Neuronal stem cell (in vitro differentiated cells): ENCODE measurements around the gene PCSK2.

Experiments
- DNase-seq: peaks from one replicate; pipeline ENCODE4 v3.0.0-alpha.2; 2013; ENCODE audit warnings: low spot score
- H2AFZ ChIP-seq: one replicate; pipeline ENCODE4 v1.6.1; 2013; ENCODE audit warnings: mild to moderate bottlenecking, low read length, inconsistent platforms
- H2AK5ac ChIP-seq: 2 replicates; pipeline ENCODE4 v1.6.1; 2013; ENCODE audit warnings: low read depth, mild to moderate bottlenecking, inconsistent platforms, low read length, moderate library complexity, mixed read lengths
- H2BK120ac ChIP-seq: 2 replicates; pipeline ENCODE4 v1.6.1; 2013; ENCODE audit warnings: low read depth, mild to moderate bottlenecking, inconsistent platforms, low read length, moderate library complexity, mixed read lengths
- H2BK12ac ChIP-seq: one replicate; pipeline ENCODE4 v1.6.1; 2013; ENCODE audit warnings: low read length, inconsistent platforms
- H2BK15ac ChIP-seq: 2 replicates; pipeline ENCODE4 v1.6.1; 2013; ENCODE audit warnings: mild to moderate bottlenecking, low read length, inconsistent platforms, mixed read lengths
- H2BK5ac ChIP-seq: one replicate; pipeline ENCODE4 v1.6.1; 2013; ENCODE audit warnings: inconsistent platforms, mild to moderate bottlenecking, low read length, moderate library complexity
- H3K14ac ChIP-seq: one replicate; pipeline ENCODE4 v1.6.1; 2013; ENCODE audit warnings: low read length, inconsistent platforms
- H3K18ac ChIP-seq: 2 replicates; pipeline ENCODE4 v1.6.1; 2013; ENCODE audit warnings: low read length, inconsistent platforms
- H3K23ac ChIP-seq: 2 replicates; pipeline ENCODE4 v1.6.1; 2013; ENCODE audit warnings: low read depth, mild to moderate bottlenecking, mixed read lengths, low read length, inconsistent platforms; ENCODE audit not compliant: poor library complexity
- H3K27ac ChIP-seq: replicated peaks from 3 replicates; pipeline ENCODE4 v1.5.1; 2013; ENCODE audit warnings: low read length, inconsistent platforms
- H3K27me3 ChIP-seq, 3 experiments: 2 replicates each; pipeline ENCODE4 v1.6.1; 2013; ENCODE audit warnings: low read length in 3 of 3, mild to moderate bottlenecking in 2 of 3, inconsistent platforms in 1 of 3, low read depth in 1 of 3, mixed read lengths in 1 of 3, moderate library complexity in 1 of 3; ENCODE audit not compliant: control insufficient read depth in 3 of 3, insufficient read depth in 3 of 3
- H3K36me3 ChIP-seq, 2 donors: replicated peaks in 1 of 2; 2 replicates each; pipeline ENCODE4 v1.6.1; 2013; ENCODE audit warnings: low read length in 2 of 2; ENCODE audit not compliant: control insufficient read depth in 2 of 2, insufficient read depth in 2 of 2
- H3K4ac ChIP-seq: 2 replicates; pipeline ENCODE4 v1.6.1; 2013; ENCODE audit warnings: inconsistent platforms, mild to moderate bottlenecking, low read length, moderate library complexity
- H3K4me1 ChIP-seq, 2 donors: 1 replicate in 1 of 2; 2 replicates in 1 of 2; pipeline ENCODE4 v1.6.1; 2013; ENCODE audit warnings: low read length in 2 of 2, low read depth in 1 of 2; ENCODE audit not compliant: control insufficient read depth in 2 of 2, insufficient read depth in 1 of 2
- H3K4me2 ChIP-seq: one replicate; pipeline ENCODE4 v1.6.1; 2013; ENCODE audit warnings: mild to moderate bottlenecking, low read length, inconsistent platforms; ENCODE audit not compliant: insufficient read depth, poor library complexity, severe bottlenecking
- H3K4me3 ChIP-seq, 2 donors: 2 replicates each; pipeline ENCODE4 v1.5.1; 2013; ENCODE audit warnings: low read length in 2 of 2, mild to moderate bottlenecking in 2 of 2, inconsistent platforms in 1 of 2, moderate library complexity in 1 of 2
- H3K79me1 ChIP-seq: one replicate; pipeline ENCODE4 v1.6.1; 2013; ENCODE audit warnings: low read depth, mild to moderate bottlenecking, inconsistent platforms, low read length, moderate library complexity
- H3K9ac ChIP-seq: one replicate; pipeline ENCODE4 v1.6.1; 2013; ENCODE audit warnings: mild to moderate bottlenecking, low read depth, low read length, inconsistent platforms; ENCODE audit not compliant: poor library complexity
- H3K9me3 ChIP-seq, 2 donors: replicated peaks in 1 of 2; 2 replicates each; pipeline versions ENCODE3 to v1.6.1; 2013; ENCODE audit warnings: low read length in 2 of 2, mild to moderate bottlenecking in 2 of 2, inconsistent platforms in 1 of 2, low read depth in 1 of 2, mixed read lengths in 1 of 2, moderate library complexity in 1 of 2; ENCODE audit not compliant: control insufficient read depth in 2 of 2, insufficient read depth in 1 of 2
- H4K8ac ChIP-seq: one replicate; pipeline ENCODE4 v1.6.1; 2013; ENCODE audit warnings: low read depth, mild to moderate bottlenecking, inconsistent platforms, low read length, moderate library complexity
- H4K91ac ChIP-seq: one replicate; pipeline ENCODE4 v1.6.1; 2013; ENCODE audit warnings: low read length, low read depth, mild to moderate bottlenecking, inconsistent platforms; ENCODE audit not compliant: poor library complexity
- WGBS, 2 donors: extraction: QIAGEN DNeasy Blood & Tissue Kit; methylation state at CpG; one replicate each; pipeline ENCODE4 v1.1.7; 2013; ENCODE audit warnings: missing lambda C conversion rate in 2 of 2, mixed read lengths in 1 of 2; ENCODE audit not compliant: insufficient read length in 2 of 2, insufficient replicate concordance in 1 of 2; ENCODE audit errors: extremely low coverage in 2 of 2; 5-methylcytosine and 5-hydroxymethylcytosine counted together

The PCSK2 gene

DNA sequence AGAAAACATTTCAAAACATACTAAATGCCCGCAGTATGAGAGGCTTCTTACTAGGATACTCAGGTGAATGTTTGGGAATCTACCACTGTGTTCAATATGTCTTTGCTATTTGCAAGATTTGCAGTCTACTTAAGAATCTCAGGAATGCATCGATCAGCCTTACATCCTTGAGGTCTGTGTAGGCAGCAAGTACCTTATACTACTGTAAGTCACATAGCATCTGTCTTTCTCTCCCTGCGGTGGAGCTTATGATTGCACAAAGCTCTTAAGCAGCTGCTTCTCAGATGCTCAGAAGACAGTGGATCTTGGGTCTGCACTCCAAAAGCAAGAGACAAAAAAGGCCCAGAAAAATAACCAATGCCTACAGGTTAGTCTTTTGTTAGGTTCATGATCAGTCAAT, 21.4 kb downstream of the PCSK2 start:
- Histone ChIP-seq H4K8ac (no peak overlapping the region), H2AK5ac (no peak overlapping the region)

DNA sequence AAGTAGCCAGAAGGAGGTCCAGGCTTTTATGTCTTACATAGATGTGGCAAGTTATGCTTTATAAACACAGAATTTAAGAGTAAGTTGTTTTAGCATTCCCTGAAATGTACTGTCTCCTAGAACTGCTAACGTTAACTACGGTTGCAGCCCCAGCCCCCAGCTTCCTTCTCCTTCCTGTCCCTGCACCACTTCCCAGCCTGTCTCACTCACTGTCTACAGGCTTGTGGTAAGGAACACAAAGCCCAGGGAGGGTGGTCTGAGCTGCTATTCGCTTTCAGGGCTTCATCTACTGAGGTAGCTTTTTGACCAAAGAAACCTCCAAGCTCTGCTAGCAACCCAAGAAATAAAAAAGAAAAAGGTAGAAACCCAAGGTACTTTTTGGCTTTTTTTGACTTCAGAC, 35.9 kb downstream of the PCSK2 start:
- H2BK12ac ChIP-seq: no peak overlapping the region
- no peaks in the 10 kb centered on the region for H3K27me3 ChIP-seq
- H3K14ac ChIP-seq: no peak overlapping the region
- H4K8ac ChIP-seq: no peak overlapping the region
- H2BK5ac ChIP-seq: no peak overlapping the region
- no peak overlapping the region for H2AFZ ChIP-seq
- H3K4ac ChIP-seq: no peak overlapping the region
- H2AK5ac ChIP-seq: no peak overlapping the region
- no peak overlapping the region for H2BK15ac ChIP-seq
- H4K91ac ChIP-seq: no peak overlapping the region
- H3K27ac ChIP-seq: no peak overlapping the region
- no peak overlapping the region for H2BK120ac ChIP-seq
- H3K4me3 ChIP-seq: no peak overlapping the region
- H3K9ac ChIP-seq: no peak overlapping the region
- no peak overlapping the region for H3K4me2 ChIP-seq
- H3K23ac ChIP-seq: no peak overlapping the region
- H3K79me1 ChIP-seq: no peaks in the 10 kb centered on the region
- no peaks in the 10 kb centered on the region for H3K4me1 ChIP-seq
- no peaks in the 10 kb centered on the region for H3K36me3 ChIP-seq
- DNase-seq: no peak
- no CpG with 5 or more reads among the region's 3 CpGs for WGBS, 2 donors
- no peaks in the 10 kb centered on the region for H3K9me3 ChIP-seq
- H3K18ac ChIP-seq: no peak overlapping the region

More for the DNA sequence above, 21.4 kb downstream of the PCSK2 start:
- Histone ChIP-seq H2BK120ac (no peak overlapping the region), H3K4me2 (no peak overlapping the region), H2BK12ac (no peak overlapping the region), H3K9ac (no peak overlapping the region), H3K9me3 (no peaks in the 10 kb centered on the region), H4K91ac (no peak overlapping the region), H3K23ac (no peak overlapping the region), H2AFZ (no peak overlapping the region), H3K4me1 (no peaks in the 10 kb centered on the region), H2BK15ac (no peak overlapping the region), H3K27ac (no peak overlapping the region), H3K4me3 (no peak overlapping the region), H3K14ac (no peak overlapping the region), H2BK5ac (no peak overlapping the region), H3K27me3 (no peaks in the 10 kb centered on the region), H3K79me1 (no peaks in the 10 kb centered on the region), H3K36me3 (no peaks in the 10 kb centered on the region), H3K18ac (no peak overlapping the region), H3K4ac (no peak overlapping the region)
- no peak for DNase-seq
- WGBS, 2 donors: no CpG with 5 or more reads among the region's 3 CpGs

DNA sequence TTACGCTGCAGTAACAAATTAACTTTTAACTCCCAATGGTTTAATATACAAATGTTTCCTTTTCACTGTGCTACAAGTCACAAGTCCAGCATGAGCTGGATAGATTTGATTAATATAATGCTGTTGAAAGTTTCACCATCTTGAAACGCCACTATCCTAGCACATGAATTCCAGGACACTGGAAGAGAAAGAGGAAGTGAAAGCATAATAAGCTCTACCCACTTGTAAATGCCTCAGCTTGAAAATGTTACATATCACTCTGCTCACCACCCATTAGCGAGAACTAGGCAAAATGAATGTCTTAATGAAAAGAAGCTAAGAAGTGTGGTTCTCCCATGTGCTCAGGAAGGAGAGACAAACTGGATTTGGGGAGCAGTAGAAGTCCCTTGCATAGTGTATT, 46.9 kb downstream of the PCSK2 start:
- H2BK15ac ChIP-seq: no peak overlapping the region
- no peak overlapping the region for H2AK5ac ChIP-seq
- no peak for DNase-seq
- H3K4me2 ChIP-seq: no peak overlapping the region
- no peak overlapping the region for H3K27ac ChIP-seq
- no peak overlapping the region for H3K4ac ChIP-seq
- H3K9ac ChIP-seq: no peak overlapping the region
- H4K91ac ChIP-seq: no peak overlapping the region
- no peaks in the 10 kb centered on the region for H3K27me3 ChIP-seq
- H4K8ac ChIP-seq: no peak overlapping the region
- no peak overlapping the region for H3K4me3 ChIP-seq
- H3K9me3 ChIP-seq: no peaks in the 10 kb centered on the region
- H2BK12ac ChIP-seq: no peak overlapping the region
- H3K18ac ChIP-seq: no peak overlapping the region
- no peak overlapping the region for H2BK5ac ChIP-seq
- no peaks in the 10 kb centered on the region for H3K4me1 ChIP-seq
- H2BK120ac ChIP-seq: no peak overlapping the region
- no peaks in the 10 kb centered on the region for H3K79me1 ChIP-seq
- WGBS, 2 donors: no CpG with 5 or more reads among the region's 3 CpGs
- H3K23ac ChIP-seq: no peak overlapping the region
- H3K14ac ChIP-seq: no peak overlapping the region
- H2AFZ ChIP-seq: no peak overlapping the region
- no peaks in the 10 kb centered on the region for H3K36me3 ChIP-seq

DNA sequence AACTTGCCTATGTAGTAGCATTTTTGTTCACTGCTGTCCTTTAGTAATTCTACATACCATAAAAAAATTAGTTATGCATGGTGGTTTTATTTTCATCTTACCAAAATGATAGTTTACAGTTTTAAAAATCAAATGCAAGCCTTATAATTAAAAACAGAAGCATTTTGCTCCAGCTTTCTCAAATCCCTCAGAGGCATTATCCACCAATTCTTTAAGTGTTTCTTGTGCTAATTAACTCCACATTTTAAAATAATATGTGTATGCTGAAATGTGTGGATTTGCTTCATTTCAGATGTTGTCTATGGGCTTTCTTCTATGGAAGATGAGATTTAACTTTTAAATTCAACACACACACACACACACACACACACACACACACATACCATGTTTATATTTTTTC, 49.3 kb downstream of the PCSK2 start:
- H3K9me3 ChIP-seq: no peaks in the 10 kb centered on the region
- H3K4me1 ChIP-seq: no peaks in the 10 kb centered on the region
- H2AFZ ChIP-seq: no peak overlapping the region
- no peak for DNase-seq
- H3K14ac ChIP-seq: no peak overlapping the region
- H4K8ac ChIP-seq: no peak overlapping the region
- no peak overlapping the region for H3K4me3 ChIP-seq
- no peaks in the 10 kb centered on the region for H3K79me1 ChIP-seq
- no peak overlapping the region for H3K27ac ChIP-seq
- no peak overlapping the region for H2AK5ac ChIP-seq
- no peak overlapping the region for H2BK120ac ChIP-seq
- no peak overlapping the region for H2BK15ac ChIP-seq
- no peaks in the 10 kb centered on the region for H3K27me3 ChIP-seq
- H2BK5ac ChIP-seq: no peak overlapping the region
- H3K36me3 ChIP-seq: no peaks in the 10 kb centered on the region
- no peak overlapping the region for H2BK12ac ChIP-seq
- no peak overlapping the region for H3K18ac ChIP-seq
- H4K91ac ChIP-seq: no peak overlapping the region
- no peak overlapping the region for H3K23ac ChIP-seq
- no peak overlapping the region for H3K4ac ChIP-seq
- no peak overlapping the region for H3K9ac ChIP-seq
- no peak overlapping the region for H3K4me2 ChIP-seq
